HEK293T (cell line): ENCODE data around the gene ZMAT5.

Experiments used
- CTCF ChIA-PET: fragments of 350-600 bp; formaldehyde crosslinking; extraction: SDS; loops from one replicate; lab custom pipeline; 2021; ENCODE audit warnings: antibody characterized with exemption, inconsistent platforms; lab: Yijun Ruan, JAX
- POLR2A ChIA-PET: fragments of 350-600 bp; formaldehyde crosslinking; extraction: SDS; loops from one replicate; lab custom pipeline; 2020; ENCODE audit warnings: antibody characterized with exemption, inconsistent platforms; lab: Yijun Ruan, JAX
- DNase-seq: peaks from one replicate; pipeline ENCODE4 v3.0.0; 2012; ENCODE audit warnings: mixed read lengths; ENCODE audit errors: extremely low spot score
- ARNT ChIP-seq: fragments of 450-650 bp; IDR thresholded peaks from 2 replicates; pipeline ENCODE4 v1.6.1; 2017; ENCODE audit warnings: mild to moderate bottlenecking
- BHLHE40 ChIP-seq: fragments of 450-650 bp; IDR thresholded peaks from 2 replicates; pipeline ENCODE4 v1.6.1; 2016; ENCODE audit warnings: mild to moderate bottlenecking, moderate library complexity, borderline replicate concordance
- CTBP1 ChIP-seq: fragments of 450-650 bp; IDR thresholded peaks from 2 replicates; pipeline ENCODE4 v1.6.1; 2016; ENCODE audit warnings: borderline replicate concordance
- ELF4 ChIP-seq: fragments of 450-650 bp; IDR thresholded peaks from 2 replicates; pipeline ENCODE4 v1.6.1; 2017; ENCODE audit warnings: antibody characterized with exemption
- FOXA1 ChIP-seq: fragments of 450-650 bp; IDR thresholded peaks from 2 replicates; pipeline ENCODE4 v1.6.1; 2016; ENCODE audit warnings: mild to moderate bottlenecking
- FOXK2 ChIP-seq: fragments of 450-650 bp; IDR thresholded peaks from 2 replicates; pipeline ENCODE4 v1.6.1; 2016; ENCODE audit warnings: mild to moderate bottlenecking
- FOXM1 ChIP-seq: fragments of 450-650 bp; IDR thresholded peaks from 2 replicates; pipeline ENCODE4 v1.6.1; 2017; ENCODE audit warnings: mild to moderate bottlenecking, borderline replicate concordance
- HDGF ChIP-seq: fragments of 450-650 bp; IDR thresholded peaks from 2 replicates; pipeline ENCODE4 v1.6.1; 2017; ENCODE audit warnings: antibody characterized with exemption, borderline replicate concordance
- L3MBTL2 ChIP-seq: fragments of 450-650 bp; conservative IDR thresholded peaks from 2 replicates; pipeline ENCODE4 v1.6.1; 2016; ENCODE audit warnings: mild to moderate bottlenecking
- LEF1 ChIP-seq: fragments of 450-650 bp; IDR thresholded peaks from 2 replicates; pipeline ENCODE4 v1.6.1; 2017; ENCODE audit warnings: mild to moderate bottlenecking, borderline replicate concordance
- NFRKB ChIP-seq: fragments of 450-650 bp; IDR thresholded peaks from 2 replicates; pipeline ENCODE4 v1.6.1; 2016; ENCODE audit warnings: mild to moderate bottlenecking, moderate library complexity
- PKNOX1 ChIP-seq: fragments of 450-650 bp; IDR thresholded peaks from 2 replicates; pipeline ENCODE4 v1.6.1; 2016
- SP1 ChIP-seq: fragments of 450-650 bp; IDR thresholded peaks from 2 replicates; pipeline ENCODE4 v1.6.1; 2017
- SUZ12 ChIP-seq: fragments of 450-650 bp; IDR thresholded peaks from 2 replicates; pipeline ENCODE4 v1.6.1; 2016; ENCODE audit warnings: mild to moderate bottlenecking
- TARDBP ChIP-seq: fragments of 450-650 bp; IDR thresholded peaks from 2 replicates; pipeline ENCODE4 v1.6.1; 2016
- ZNF384 ChIP-seq: fragments of 450-650 bp; IDR thresholded peaks from 2 replicates; pipeline ENCODE4 v1.6.1; 2016

Gene ZMAT5

GRCh38 chr22:29751669-29752068 lies 15.1 kb downstream of the ZMAT5 start:
- DNase-seq: no peak
- POLR2A ChIA-PET: no interaction called here
- TF ChIP-seq FOXK2 (no peak), FOXA1 (no peak), TARDBP (no peak), HDGF (no peak), CTBP1 (no peak), ARNT (no peak)
- CTCF ChIA-PET: no interaction called here

- CTCF ChIA-PET: interaction anchor here (0.5 to 0.7 kb wide), 2 partner anchors 132 to 159 kb away, joined by 3 read pairs; partner anchors contain the start of gene MTMR3
- no peak for DNase-seq
- POLR2A ChIA-PET: no interaction called here
- TF ChIP-seq L3MBTL2 (no peak), HDGF (no peak), ZNF384 (no peak), SUZ12 (no peak), PKNOX1 (no peak), LEF1 (no peak), FOXA1 (no peak), ARNT (no peak), NFRKB (no peak), FOXK2 (no peak), TARDBP (no peak), SP1 (no peak), FOXM1 (no peak), CTBP1 (no peak), BHLHE40 (no peak), ELF4 (no peak)
These were observed 16.0 kb downstream of the ZMAT5 start for GRCh38 chr22:29750559-29751538.

- ChIA-PET POLR2A (no interaction called here), CTCF (no interaction called here)
- TF ChIP-seq FOXK2 (no peak), SP1 (no peak), BHLHE40 (no peak), ELF4 (no peak), ARNT (no peak), NFRKB (no peak), HDGF (no peak), FOXM1 (no peak), SUZ12 (no peak), LEF1 (no peak), CTBP1 (no peak), PKNOX1 (no peak), FOXA1 (no peak), ZNF384 (no peak), L3MBTL2 (no peak)
- no peak for DNase-seq
These were observed 16.8 kb downstream of the ZMAT5 start for GRCh38 chr22:29750029-29750428.

GRCh38 chr22:29748248-29748893 lies 18.4 kb downstream of the ZMAT5 start:
- ChIA-PET CTCF (no interaction called here), POLR2A (interaction anchor here (1.7 kb wide), 1 partner anchor 18 kb away, joined by 5 read pairs; the partner anchor contains the start of genes UQCR10 and ZMAT5)

GRCh38 chr22:29747832-29748231 lies 19.0 kb downstream of the ZMAT5 start:
- no peak for TF ChIP-seq FOXM1
- TF ChIP-seq PKNOX1: no peak
- TF ChIP-seq CTBP1: no peak
- TF ChIP-seq FOXA1: no peak
- ChIA-PET POLR2A (interaction anchor here (1.7 kb wide), 1 partner anchor 19 kb away, joined by 5 read pairs; the partner anchor contains the start of genes UQCR10 and ZMAT5), CTCF (no interaction called here)
- DNase-seq: no peak

More at GRCh38 chr22:29748248-29748893, 18.4 kb downstream of the ZMAT5 start:
- no peak for DNase-seq
- TF ChIP-seq L3MBTL2: no peak
- TF ChIP-seq LEF1: no peak
- TF ChIP-seq SP1: no peak
- TF ChIP-seq ELF4: no peak

GRCh38 chr22:29744902-29745301 lies 21.9 kb downstream of the ZMAT5 start:
- TF ChIP-seq BHLHE40 (no peak), ZNF384 (no peak), FOXK2 (no peak), LEF1 (no peak), SP1 (no peak), SUZ12 (no peak), FOXM1 (no peak), ELF4 (no peak), PKNOX1 (no peak), L3MBTL2 (no peak), CTBP1 (no peak), HDGF (no peak), ARNT (no peak), FOXA1 (no peak), NFRKB (no peak), TARDBP (no peak)
- ChIA-PET POLR2A (no interaction called here), CTCF (no interaction called here)
- no peak for DNase-seq
